ENCODE measurements around the gene HBA2.
"Not testable (repeated sequence)": the region's sequence is repeated elsewhere in the genome, so short reads cannot be mapped to it uniquely, and the experiment has no call there.

Gene HBA2

DNA sequence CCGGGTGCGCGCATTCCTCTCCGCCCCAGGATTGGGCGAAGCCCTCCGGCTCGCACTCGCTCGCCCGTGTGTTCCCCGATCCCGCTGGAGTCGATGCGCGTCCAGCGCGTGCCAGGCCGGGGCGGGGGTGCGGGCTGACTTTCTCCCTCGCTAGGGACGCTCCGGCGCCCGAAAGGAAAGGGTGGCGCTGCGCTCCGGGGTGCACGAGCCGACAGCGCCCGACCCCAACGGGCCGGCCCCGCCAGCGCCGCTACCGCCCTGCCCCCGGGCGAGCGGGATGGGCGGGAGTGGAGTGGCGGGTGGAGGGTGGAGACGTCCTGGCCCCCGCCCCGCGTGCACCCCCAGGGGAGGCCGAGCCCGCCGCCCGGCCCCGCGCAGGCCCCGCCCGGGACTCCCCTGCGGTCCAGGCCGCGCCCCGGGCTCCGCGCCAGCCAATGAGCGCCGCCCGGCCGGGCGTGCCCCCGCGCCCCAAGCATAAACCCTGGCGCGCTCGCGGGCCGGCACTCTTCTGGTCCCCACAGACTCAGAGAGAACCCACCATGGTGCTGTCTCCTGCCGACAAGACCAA, at the start of gene HBA2:
TSS of gene HBA2 (plus strand) at position 503 of the 568 bp plus-strand sequence. CDS start at position 540, 37 bp downstream.
- not testable (repeated sequence) for DNase-seq

DNA sequence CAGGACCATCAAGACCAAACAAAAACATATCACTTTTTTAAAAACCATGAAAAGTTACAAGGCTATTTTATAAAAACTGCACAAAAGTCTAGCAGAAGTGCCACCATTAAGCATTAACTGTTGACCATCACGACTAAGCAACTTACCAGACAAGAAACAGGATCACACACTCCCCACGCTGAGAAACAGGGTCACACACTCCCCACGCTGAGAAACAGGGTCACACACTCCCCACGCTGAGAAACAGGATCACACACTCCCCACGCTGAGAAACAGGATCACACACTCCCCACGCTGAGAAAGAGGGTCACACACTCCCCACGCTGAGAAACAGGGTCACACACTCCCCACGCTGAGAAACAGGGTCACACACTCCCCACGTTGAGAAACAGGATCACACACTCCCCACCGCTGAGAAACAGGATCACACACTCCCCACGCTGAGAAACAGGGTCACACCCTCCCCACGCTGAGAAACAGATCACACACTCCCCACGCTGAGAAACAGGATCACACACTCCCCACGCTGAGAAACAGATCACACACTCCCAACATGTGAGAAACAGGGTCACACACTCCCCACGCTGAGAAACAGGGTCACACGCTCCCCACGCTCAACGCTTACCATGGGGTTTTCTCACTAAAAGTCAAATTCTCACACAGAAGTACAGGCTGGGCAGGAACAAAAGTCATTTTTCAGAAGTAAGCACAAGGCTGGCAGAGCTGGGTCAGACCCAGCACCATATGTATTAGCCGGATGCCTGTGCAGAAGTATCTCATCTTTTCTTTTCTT, 48.9 kb upstream of the HBA2 start:
- not testable (repeated sequence) for DNase-seq

DNA sequence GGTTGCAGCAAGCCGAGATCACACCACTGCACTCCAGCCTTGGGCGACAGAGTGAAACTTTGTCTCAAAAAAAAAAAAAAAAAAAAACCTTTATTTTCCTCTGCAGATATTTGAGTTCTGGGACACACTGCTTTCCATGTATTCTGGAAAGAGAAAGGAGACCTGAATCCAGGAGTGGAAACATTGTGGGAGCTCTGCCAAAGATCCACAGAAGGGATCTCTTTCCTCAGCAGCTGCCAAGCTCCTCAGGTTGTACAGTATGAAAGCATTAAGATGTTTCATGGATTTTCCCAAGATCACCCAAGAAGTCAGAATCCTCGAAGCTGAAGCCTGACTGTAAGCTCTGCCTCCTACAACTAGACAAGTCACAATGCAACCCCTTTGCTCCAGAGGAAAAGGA, 47.7 kb upstream of the HBA2 start:
- DNase-seq: no peak

DNA sequence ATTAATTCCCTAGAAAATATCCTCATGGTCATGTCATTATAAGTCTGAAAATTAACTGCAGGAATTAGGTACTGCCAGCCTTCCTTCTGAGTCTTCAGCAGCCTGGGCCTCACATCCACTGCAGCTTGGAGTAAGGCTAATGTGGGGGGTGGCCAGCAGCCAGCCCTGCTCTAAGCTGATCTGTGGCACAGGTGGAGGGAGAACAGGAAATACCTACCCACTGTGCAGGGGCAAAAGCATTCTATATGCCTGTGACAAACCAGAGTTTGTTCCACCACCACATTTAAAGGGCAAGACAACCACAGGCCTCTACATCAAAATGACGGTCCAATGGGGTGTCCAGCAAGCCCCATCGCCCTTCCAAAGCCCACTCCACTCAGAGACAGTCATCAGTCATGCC, 43.6 kb upstream of the HBA2 start:
- DNase-seq: no peak

DNA sequence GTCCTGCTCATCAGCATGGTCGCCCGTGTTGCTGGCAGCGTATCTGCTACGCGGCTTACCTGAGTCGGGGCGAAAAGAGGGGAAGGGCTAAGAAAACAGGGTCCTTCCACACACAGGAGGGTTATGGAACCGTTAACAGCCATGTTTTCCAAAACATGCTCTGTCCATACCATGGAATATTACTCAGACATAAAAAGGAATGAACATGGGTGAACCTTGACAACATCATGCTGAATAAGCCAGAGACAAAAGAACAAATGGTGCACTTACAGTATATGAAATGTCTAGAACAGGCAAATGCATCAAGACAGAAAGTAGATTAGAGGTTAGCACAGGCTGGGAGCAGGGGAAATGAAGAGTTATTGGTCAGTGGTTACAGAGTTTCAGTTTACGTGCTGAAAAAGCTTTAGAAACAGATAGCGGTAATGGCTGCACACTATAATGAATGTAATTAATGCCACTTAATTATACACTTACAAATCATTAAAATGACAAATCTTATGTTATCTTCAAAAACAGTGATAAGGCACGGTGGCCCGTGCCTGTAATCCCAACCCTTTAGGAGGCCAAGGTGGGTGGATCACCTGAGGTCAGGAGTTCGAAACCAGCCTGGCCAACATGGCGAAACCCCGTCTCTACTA, 42.0 kb upstream of the HBA2 start:
- no peak for DNase-seq

DNA sequence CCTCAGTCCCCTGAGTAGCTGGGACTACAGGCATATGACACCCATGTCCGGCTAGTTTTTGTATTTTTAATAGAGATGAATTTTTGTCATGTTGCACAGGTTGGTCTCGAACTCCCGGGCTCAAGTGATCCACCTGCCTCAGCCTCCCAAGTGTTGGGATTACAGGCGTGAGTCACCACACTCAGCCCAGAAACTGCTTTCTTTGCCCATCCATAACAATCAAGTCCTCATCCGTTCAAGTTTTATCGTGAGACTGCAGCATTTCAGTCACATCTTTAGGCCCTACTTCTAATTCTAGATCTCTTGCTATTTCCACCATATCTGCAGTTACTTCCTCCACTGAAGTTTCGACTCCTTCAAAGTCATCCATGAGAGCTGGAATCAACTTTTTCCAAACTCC, 40.6 kb upstream of the HBA2 start:
- DNase-seq: no peak

DNA sequence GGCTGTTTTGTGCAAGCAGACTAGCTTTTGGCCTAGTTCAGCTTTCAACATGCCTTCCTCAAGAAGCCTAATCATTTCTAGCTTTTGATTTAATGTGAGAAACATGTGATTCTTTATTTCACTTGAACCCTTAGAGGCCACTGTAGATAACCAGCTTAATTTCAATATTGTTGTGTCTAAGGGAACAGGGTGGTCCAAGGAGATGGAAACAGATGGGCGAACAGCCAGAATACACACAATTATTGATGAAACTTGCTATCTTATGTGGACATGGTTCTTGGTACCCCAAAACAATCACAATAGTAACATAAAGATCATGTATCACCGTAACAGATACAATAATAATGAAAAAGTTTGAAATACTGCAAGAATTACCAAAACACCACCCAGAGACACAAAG, 39.0 kb upstream of the HBA2 start:
- no peak for DNase-seq

DNA sequence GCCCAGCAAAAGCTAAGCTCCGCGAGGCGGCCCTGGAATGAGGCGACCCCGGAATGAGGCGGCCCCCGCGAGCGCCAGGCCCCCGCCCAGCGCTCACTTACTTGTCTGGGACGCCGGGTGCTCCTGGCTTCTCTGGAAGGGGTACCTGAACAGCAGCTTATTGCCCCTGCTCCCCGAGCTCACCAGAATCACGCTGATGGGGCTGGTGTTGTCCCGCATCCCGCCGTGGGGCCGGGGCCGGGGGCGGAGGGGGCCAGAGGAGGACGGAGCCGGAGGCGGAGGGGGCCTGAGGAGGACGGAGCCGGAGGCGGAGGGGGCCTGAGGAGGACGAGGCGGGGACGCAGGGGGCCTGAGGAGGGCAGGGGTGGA, 34.6 kb upstream of the HBA2 start:
- peak; percentile 19 for DNase-seq

DNA sequence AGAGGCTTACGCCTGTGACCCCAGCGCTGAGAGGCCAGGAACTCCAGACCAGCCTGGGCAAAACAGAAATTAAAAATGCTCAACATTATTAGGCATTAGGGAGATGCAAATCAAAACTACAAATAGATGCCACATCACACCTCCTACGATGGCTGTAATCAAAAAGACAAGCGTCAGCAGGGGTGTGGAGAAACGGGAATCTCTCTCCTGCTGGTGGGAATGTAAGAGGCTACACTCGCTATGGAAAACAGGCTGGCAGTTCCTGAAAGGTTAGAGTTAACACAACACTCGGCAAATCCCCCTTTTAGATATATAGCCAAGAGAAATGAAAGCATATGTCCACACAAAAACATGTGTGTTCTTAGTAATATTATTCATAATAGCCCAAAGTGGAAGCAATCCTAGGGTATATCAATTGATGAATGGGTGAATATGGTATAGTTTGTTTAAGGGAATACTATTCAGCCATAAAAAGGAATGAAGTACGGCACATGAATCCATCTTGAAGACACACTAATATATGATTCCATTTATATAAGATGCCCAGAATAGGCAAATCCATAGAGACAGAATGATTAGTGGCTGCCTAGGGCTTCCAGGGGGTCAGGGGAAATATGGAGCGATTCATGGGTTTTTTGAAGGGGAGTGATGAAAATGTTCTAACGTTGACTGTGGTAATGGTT, 32.4 kb upstream of the HBA2 start:
- DNase-seq: no peak

DNA sequence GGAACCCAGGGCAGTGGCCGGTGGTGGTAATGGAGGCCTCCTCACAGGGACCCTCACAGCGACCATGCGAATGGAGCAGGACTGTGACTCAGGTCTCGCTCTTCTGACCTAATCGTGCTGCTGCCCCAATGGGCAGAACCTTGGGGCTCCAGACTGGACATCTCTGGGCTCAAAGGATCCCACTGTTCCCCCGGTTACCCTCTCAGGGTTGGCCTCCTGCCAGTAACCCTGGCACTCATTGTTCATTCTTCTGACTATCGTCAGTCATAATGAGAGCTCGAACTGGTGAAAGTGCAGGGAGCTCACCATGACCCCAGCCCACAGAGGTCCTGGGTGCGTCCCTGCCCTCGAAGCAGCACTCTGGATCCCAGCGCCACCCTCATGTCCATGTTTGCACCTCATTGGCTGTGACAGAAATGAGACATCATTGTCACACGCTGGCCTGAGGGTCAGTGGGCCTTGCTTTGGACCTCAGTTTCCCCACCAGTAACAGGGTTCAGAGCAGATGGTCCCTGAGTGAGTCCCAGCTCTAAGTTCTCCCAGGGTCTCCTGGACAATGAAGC, 30.2 kb upstream of the HBA2 start:
- no peak for DNase-seq

DNA sequence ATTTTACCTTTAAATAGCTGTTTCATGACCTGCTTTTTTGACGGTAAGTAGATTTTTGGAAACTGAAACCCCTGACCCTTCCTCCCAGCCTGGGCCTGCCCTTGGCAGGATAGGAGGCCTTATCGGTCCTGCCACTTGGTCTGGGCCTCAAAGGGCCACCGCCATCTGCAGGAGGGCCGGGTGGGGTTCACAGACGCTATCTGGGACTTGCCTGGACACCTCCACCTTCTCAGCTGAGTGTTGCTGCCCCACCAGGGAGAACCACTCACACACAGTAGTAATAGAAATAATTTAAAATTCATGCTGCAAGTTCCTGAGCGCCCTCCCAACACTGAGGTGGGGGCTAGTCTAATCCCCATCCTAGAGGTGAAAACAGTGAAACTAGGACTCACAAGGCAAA, 29.6 kb upstream of the HBA2 start:
- no peak for DNase-seq

DNA sequence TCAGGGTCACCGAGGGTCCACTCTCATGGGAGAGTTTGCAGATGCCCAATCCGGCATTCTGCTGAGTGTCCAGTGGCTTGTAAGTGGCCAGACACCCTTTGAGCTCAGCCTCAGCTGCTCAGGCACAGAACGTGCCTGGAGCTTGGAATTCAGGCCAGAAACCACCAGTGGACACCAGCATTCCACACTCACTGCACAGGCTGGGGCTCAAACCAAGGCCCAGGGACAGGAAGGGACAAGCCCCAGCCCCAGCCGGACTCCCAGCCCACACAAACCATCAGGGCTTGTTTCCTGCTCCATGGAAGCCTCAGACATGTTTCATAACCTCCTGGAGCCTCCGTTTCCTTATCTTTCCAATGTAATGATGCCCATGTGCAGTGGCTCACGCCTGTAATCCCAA, 29.2 kb upstream of the HBA2 start:
- DNase-seq: no peak

DNA sequence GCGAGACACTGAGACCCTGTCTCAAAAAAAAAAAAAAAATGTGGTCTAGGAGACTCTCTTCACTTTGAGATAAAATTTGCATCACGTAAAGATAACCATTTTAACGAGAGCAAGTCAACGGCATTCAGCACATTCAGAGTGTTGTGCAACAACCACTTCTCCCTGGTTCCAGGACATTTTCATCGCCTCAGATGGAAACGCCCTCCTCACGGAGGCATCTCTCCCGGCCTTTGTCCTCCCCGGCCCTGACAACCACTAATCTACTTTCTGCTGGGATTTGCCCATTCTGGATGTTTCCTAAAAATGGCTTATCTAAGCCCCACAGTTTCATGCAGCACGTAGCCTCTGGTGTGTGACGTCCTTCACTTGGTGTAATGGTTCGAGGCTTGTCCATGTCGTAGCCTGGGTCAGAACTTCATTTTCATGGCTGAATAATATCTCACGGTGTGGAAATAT, 27.9 kb upstream of the HBA2 start:
- DNase-seq: no peak

DNA sequence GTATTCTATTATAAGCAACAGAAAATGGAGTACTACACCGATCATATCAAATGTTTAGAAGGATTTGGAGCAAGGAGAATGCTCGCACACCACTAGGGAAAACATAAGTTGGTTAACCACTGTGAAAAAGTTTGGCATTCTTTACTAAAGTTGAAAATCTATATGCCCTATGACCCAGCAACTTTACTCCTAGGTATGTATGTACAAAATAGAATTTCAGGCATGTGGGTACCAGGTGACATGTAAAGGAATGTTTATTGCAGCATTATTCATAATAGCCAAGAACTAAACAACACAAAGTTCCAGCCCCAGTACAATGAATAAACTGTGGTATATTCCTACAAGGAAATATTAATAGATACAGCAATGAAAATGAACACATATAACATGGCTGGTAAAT, 26.0 kb upstream of the HBA2 start:
- DNase-seq: no peak

DNA sequence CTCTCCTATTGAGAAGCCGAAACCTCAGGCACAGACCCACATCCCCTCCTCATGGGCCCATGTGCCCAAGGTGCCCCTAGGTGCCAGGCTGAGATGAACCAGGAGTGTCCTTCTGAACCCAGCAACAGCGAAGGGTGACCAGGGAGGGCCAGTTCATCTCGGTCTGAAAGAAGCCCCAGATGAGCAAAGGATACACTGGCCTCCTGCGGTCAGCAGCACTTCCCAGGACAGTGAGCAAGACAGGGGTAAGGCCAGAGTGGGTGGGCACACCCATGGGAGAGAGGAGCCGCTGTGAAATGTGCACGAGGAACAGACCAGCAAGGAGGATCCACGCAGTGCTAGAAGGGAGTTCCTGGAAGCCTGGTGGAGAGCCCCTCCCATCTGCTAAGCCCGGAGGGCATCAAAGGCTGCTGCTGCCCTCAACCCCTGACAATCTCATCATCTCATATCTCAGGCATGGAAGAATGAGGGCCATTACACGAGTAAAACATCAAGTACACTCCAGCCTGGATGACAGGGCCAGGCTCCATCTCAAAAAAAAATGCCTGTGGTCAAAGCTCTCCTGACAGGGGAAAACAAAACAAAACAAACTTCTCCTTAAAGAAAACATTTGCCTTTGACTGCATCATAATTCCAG, 23.5 kb upstream of the HBA2 start:
- peak; percentile 91 for DNase-seq

DNA sequence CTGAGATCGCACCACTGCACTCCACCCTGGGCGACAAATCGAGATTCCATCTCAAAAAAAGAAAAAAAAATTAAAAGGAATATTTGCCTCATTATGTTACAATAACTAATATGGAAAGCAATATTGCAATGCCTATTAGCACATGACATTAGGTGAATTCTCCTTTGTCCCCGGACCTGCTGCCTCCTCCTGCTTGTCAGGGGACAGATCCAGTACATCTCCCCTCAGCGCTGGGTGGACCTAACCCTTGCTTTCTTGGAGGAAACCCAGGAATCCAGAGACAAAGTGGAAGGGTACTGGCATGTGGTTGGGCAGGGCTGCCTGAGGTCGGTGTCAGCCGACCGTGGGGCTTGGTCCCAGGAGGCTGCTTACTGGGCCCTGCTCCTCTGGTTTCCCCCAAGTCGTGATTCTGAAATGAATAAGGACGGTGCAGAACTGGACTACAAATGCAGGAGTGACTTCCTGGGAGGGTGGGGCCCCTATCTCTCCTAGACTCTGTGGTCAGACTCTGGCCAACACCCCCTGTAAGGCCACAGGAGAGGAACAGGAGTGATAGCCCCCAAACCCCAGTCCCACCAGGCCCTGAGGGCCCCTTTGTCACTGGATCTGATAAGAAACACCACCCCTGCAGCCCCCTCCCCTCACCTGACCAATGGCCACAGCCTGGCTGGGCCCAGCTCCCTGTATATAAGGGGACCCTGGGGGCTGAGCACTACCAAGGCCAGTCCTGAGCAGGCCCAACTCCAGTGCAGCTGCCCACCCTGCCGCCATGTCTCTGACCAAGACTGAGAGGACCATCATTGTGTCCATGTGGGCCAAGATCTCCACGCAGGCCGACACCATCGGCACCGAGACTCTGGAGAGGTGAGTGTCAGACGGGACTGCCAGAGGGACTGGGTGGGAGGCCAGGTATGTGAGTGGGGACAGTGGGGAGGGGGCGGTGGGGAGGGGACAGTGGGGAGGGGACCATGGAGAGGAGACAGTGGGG, 20.2 kb upstream of the HBA2 start, which contains the start of gene HBZ:
TSS of gene HBZ (plus strand) at position 504 of the 988 bp plus-strand sequence. CDS start at position 770, 266 bp downstream.
- no peak for DNase-seq

DNA sequence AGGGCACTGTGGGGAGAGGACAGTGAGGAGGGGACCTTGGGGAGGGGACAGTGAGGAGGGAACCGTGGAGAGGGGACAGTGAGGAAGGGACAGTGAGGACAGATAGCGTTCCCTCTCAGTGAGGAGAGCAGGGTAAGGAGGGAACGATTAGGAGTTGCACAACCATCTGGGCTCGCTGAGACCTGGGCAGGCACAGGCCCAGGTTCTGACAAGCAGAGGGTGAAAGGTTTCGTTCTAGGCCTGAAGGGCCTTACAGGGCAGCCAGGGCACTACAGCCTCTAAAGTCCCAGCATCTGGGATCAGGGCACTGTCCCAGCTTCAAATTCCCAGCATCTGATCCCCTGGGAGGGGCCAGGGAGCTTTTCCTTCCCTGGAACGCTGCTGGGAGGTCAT, 19.6 kb upstream of the HBA2 start:
- not testable (repeated sequence) for DNase-seq

DNA sequence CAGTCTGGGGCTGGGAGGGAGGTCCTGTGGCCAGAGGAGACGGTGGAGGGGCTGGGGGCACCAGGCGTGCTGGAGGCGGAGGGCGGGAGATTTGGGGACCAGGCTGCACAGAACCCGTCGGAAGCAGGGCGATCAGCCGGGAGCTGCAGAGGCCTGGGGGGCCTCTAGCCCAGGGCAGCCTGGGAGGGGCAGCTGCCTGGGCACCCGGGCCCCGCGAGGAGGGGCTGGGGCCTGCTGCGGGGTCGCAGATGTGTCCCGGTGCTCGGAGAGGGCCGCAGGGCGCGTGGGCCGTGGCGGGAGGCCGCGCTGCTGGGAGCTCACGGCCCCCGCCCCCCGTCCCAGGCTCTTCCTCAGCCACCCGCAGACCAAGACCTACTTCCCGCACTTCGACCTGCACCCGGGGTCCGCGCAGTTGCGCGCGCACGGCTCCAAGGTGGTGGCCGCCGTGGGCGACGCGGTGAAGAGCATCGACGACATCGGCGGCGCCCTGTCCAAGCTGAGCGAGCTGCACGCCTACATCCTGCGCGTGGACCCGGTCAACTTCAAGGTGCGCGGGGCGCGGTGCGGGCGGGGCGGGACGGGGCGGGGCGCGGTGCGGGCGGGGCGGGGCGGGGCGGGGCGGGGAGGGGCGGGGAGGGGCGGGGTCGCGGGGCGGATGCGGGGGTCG, 19.0 kb upstream of the HBA2 start:
- not testable (repeated sequence) for DNase-seq

DNA sequence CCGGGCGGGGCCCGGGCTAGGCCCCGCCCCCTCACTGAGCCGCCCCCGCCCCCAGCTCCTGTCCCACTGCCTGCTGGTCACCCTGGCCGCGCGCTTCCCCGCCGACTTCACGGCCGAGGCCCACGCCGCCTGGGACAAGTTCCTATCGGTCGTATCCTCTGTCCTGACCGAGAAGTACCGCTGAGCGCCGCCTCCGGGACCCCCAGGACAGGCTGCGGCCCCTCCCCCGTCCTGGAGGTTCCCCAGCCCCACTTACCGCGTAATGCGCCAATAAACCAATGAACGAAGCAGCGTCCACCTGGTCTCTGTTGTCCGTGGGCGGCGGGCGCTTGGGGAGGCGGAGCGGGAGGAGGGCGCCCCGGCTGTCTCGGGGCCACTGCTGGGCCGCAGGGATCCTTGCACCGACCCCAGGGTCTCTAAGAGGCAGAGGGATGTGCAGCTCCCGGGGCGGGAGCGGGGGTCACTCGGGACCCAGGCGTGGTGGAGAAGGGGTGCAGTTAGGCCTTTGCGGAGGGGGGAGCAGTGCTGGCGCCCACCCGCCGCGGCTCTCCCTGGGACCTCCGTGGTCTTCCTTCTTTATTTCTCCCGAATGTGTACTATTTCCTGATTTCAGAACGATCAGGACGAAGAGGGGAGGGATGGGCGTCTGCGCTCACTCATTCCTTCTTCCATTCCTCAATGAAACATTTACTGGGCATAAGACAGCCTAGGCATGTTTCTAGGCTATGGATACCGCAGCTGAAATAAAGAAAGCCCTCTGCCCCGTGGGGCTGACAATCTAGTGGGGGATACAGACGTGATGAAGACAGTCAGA, 18.3 kb upstream of the HBA2 start:
- peak; percentile 20 for DNase-seq

DNA sequence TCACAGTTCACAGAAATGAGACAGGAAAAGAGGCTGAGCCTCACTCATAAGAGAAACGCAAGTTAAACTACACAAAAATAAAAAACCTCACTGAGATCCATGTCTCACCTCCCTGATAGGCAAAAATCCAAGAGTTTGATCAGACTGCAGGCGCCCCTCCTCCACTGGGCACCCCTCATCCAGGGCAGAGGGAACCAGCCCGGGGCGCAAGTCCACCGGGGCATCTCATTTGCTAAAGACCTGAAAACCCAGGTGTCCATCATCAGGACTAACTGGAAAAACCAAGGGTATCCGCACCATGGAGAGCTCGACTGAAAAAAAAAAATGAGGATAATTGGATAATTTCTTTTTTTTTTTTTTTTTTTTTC, 17.7 kb upstream of the HBA2 start:
- no peak for DNase-seq

All from DMS79 treated with DMSO at 0.1 percent for 48 hours (cell line).